ENCODE results near the gene SYNGR3.

- TF ChIP-seq FOXP2 (optimal IDR thresholded peaks at IDR 0.05; ENCODE audit: control extremely low read depth, extremely low read length, insufficient read depth) = no peak
- TF ChIP-seq POLR2AphosphoS5 (IDR thresholded peaks at IDR 0.05; ENCODE audit: borderline replicate concordance, low read depth, low read length) = no peak
These were observed 36.0 kb upstream of the SYNGR3 start for GRCh38 chr16:1953734-1954133.
